H1 (cell line): Measurements from ENCODE around the gene PRKAR1B. TPM values are rescaled to one million over a fixed set of nuclear protein-coding genes. Genes with fewer than 3 reads are reported as not detected.

ENCODE experiments used
- CBX8 ChIP-seq: fragments of 300-800, 300-1000 bp; sonication (generic); IDR thresholded peaks from 2 replicates; pipeline ENCODE4 v1.7.1; 2016; ENCODE audit warnings: low read depth, low read length, borderline replicate concordance
- CEBPB ChIP-seq: IDR thresholded peaks from 2 replicates; pipeline ENCODE4 v1.6.1; 2012; ENCODE audit warnings: low read depth, low read length
- PHF8 ChIP-seq: fragments of 200-600 bp; sonication (generic); conservative IDR thresholded peaks from 2 replicates; pipeline ENCODE4 v1.7.1; 2012; ENCODE audit warnings: low read depth, mild to moderate bottlenecking, inconsistent platforms, low read length, moderate library complexity
- POLR2AphosphoS5 ChIP-seq: IDR thresholded peaks from 2 replicates; pipeline ENCODE4 v1.6.1; 2011; ENCODE audit warnings: low read depth, low read length
- SIRT6 ChIP-seq: IDR thresholded peaks from one replicate; pipeline ENCODE4 v1.7.1; 2012; ENCODE audit warnings: low read length, inconsistent platforms
- ZNF274 ChIP-seq: IDR thresholded peaks from 2 replicates; pipeline ENCODE4 v1.7.0; 2012; ENCODE audit warnings: low read length, borderline replicate concordance; ENCODE audit errors: extremely low read depth
- polyA plus RNA-seq, 7 experiments: library from polyadenylated mRNA; depleted of rRNA in 3 of 7; stranded (reverse) in 5 of 7; unstranded in 2 of 7; fragments of >200 nt in 5 of 7; fragments of 200-250 nt in 2 of 7; gene quantifications; 1 replicate in 5 of 7; 2 replicates in 1 of 7; 4 replicates in 1 of 7; pipeline versions ENCODE4 v1.2.1 to v1.2.3, GENCODE V29; 2011 to 2013; ENCODE audit warnings: missing spikeins in 2 of 7, mixed read lengths in 2 of 7
- total RNA-seq: library from RNA; stranded (reverse); fragmentation: NEBNext Ultra II Directional; extraction: Animal tissue kit (Norgen Biotek cat#: 25700); gene quantifications from 2 replicates; pipeline ENCODE4 v1.2.1, GENCODE V29; 2021

Gene PRKAR1B
- total and polyA plus RNA-seq, 2 of the 8 experiments (the other 6 are each of a cell fraction or from before 2014, with no cell fraction given) = 12.3 to 55.7 TPM

- TF ChIP-seq CBX8 (no peak), CEBPB (no peak), PHF8 (no peak), POLR2AphosphoS5 (no peak), SIRT6 (no peak), ZNF274 (no peak)
These were observed 224.8 kb downstream of the PRKAR1B start (continued) for GRCh38 chr7:502296-502695.
